Activated naive CD8-positive, alpha-beta T cell treated with anti-CD3 and anti-CD28 coated beads, Interleukin-2, amount 50 U/mL, for 24 hours (primary cell): ENCODE results near the gene KCNK1.

ENCODE experiments used
- ATAC-seq: fragments of 150-1000 bp; cut with Tn5 transposase; one replicate; pipeline ENCODE4 v1.10.0; 2021
- DNase-seq: peaks from one replicate; pipeline ENCODE4 v3.0.0; 2021
- H3K27ac Mint-ChIP-seq: one replicate; pipeline ENCODE4 v1.8.0; 2021; ENCODE audit warnings: mild to moderate bottlenecking, mixed read lengths
- H3K27me3 Mint-ChIP-seq: one replicate; pipeline ENCODE4 v1.8.0; 2021; ENCODE audit warnings: mixed read lengths
- H3K36me3 Mint-ChIP-seq: one replicate; pipeline ENCODE4 v1.8.0; 2021; ENCODE audit warnings: low read depth, mixed read lengths
- H3K4me1 Mint-ChIP-seq: one replicate; pipeline ENCODE4 v1.8.0; 2021; ENCODE audit warnings: mixed read lengths
- H3K4me3 Mint-ChIP-seq: one replicate; pipeline ENCODE4 v1.8.0; 2021; ENCODE audit warnings: mild to moderate bottlenecking, moderate library complexity, mixed read lengths
- H3K9me3 Mint-ChIP-seq: one replicate; pipeline ENCODE4 v1.8.0; 2021; ENCODE audit warnings: mixed read lengths

Gene KCNK1

GRCh38 chr1:233639611-233640010 lies 25.7 kb downstream of the KCNK1 start:
- ATAC-seq (no peak), DNase-seq (no peak)
- Mint-ChIP-seq H3K27ac (no peak overlapping the region), H3K4me1 (no peaks in the 10 kb centered on the region), H3K36me3 (peaks cover 2% of the 10 kb centered on the region), H3K9me3 (peaks cover 8% of the 10 kb centered on the region), H3K27me3 (peaks cover 15% of the 10 kb centered on the region), H3K4me3 (no peak overlapping the region)

DNA sequence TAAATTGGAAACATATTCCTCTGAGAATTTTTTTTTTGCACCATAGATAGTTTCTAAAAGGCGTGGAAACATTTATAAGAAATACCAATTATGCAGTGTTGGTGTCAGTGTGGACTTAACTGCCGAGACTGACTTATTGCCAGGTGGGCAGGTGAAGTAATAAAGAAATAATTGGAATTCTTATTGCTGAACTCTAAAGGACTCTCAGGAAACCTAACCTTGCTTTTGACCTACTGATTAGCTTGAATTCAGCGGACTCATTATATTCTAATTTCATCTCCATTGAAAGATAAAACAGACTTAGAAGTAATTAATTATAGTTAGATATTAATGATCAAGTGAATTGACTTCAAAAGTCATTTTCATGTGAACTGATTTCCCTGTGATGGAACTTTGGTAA lies 26.3 kb downstream of the KCNK1 start:
- H3K4me3 Mint-ChIP-seq = no peak overlapping the region
- DNase-seq (no peak), ATAC-seq (no peak)
- no peaks in the 10 kb centered on the region for H3K4me1 Mint-ChIP-seq
- H3K27ac Mint-ChIP-seq = no peak overlapping the region
- H3K27me3 Mint-ChIP-seq = peaks cover 16% of the 10 kb centered on the region
- H3K36me3 Mint-ChIP-seq = peaks cover 2% of the 10 kb centered on the region
- H3K9me3 Mint-ChIP-seq = peaks cover 8% of the 10 kb centered on the region

GRCh38 chr1:233641029-233641428 lies 27.1 kb downstream of the KCNK1 start:
- H3K9me3 Mint-ChIP-seq = peaks cover 7% of the 10 kb centered on the region
- no peak for ATAC-seq
- peaks cover 16% of the 10 kb centered on the region for H3K27me3 Mint-ChIP-seq
- peaks cover 2% of the 10 kb centered on the region for H3K36me3 Mint-ChIP-seq
- no peak overlapping the region for H3K4me3 Mint-ChIP-seq
- H3K4me1 Mint-ChIP-seq = no peaks in the 10 kb centered on the region
- DNase-seq = no peak
- H3K27ac Mint-ChIP-seq = no peak overlapping the region

DNA sequence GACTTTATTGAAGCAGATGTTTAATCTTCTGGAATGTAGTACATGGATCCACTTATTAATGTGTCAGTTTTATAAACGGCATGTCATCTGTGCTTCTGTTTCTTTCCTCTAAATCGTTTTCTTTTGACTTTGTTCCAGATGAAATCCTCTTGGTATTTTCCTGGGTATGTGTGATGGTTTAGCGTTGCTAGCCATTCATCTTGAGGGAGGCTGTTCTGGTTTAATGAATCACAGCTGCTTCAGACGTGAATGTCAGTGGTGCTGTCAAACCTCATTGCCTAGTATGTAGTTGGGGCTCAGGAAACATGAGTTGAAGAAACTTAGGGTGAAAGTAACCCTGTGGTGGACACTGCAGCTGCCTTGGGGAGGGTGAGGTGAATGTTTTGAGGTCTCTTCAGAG lies 33.2 kb downstream of the KCNK1 start:
- H3K36me3 Mint-ChIP-seq = peaks cover 2% of the 10 kb centered on the region
- peaks cover 8% of the 10 kb centered on the region for H3K27me3 Mint-ChIP-seq
- DNase-seq (no peak), ATAC-seq (no peak)
- H3K27ac Mint-ChIP-seq = no peak overlapping the region
- H3K4me3 Mint-ChIP-seq = no peak overlapping the region
- no peaks in the 10 kb centered on the region for H3K9me3 Mint-ChIP-seq
- H3K4me1 Mint-ChIP-seq = no peaks in the 10 kb centered on the region

- DNase-seq = no peak
- H3K4me3 Mint-ChIP-seq = no peak overlapping the region
- H3K36me3 Mint-ChIP-seq = peaks cover 2% of the 10 kb centered on the region
- peaks cover 6% of the 10 kb centered on the region for H3K27me3 Mint-ChIP-seq
- H3K4me1 Mint-ChIP-seq = no peaks in the 10 kb centered on the region
- ATAC-seq = no peak
- no peaks in the 10 kb centered on the region for H3K9me3 Mint-ChIP-seq
- H3K27ac Mint-ChIP-seq = no peak overlapping the region
Measured at GRCh38 chr1:233647636-233648035, 33.7 kb downstream of the KCNK1 start.

- no peak for DNase-seq
Measured at GRCh38 chr1:233651061-233651460, 37.2 kb downstream of the KCNK1 start.

DNA sequence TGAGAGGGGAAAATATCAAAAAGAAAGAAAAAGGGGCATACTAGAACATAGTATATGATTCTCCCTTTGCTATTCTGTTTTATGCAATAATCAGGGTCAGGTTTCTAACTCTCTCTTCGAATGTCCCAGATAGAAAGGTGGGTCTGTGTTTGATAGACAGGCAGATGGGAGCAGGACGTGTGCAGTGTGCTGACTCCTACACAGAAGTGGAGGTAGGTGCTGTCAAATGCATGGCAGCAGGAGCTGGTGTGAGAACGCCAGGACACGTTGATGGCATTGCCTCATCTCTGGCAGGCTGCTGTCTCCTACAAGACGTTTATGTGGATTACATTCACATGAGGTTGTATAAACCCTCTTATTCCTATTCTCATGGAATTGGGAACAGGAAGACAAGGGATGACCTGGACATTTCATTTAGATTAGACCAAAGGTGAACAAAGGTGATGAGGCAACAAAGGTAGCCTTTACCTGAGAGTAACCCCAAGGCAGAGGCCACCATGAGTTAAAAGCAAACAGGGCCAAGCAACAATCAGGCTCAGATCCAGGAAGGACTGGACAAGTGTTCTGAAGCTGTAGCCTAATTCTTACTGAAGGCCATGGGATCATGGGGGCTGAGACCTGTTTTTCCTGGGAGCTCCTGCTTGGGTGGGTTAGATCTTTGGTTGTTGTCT lies 37.8 kb downstream of the KCNK1 start:
- ATAC-seq = no peak
- DNase-seq = no peak
- Mint-ChIP-seq H3K4me1 (no peaks in the 10 kb centered on the region), H3K4me3 (no peak overlapping the region), H3K27ac (no peak overlapping the region), H3K27me3 (peaks cover 4% of the 10 kb centered on the region), H3K9me3 (no peaks in the 10 kb centered on the region), H3K36me3 (no peaks in the 10 kb centered on the region)

More at GRCh38 chr1:233651061-233651460, 37.2 kb downstream of the KCNK1 start:
- Mint-ChIP-seq H3K9me3 (no peaks in the 10 kb centered on the region), H3K4me1 (no peaks in the 10 kb centered on the region), H3K27me3 (peaks cover 4% of the 10 kb centered on the region), H3K4me3 (no peak overlapping the region), H3K36me3 (no peaks in the 10 kb centered on the region), H3K27ac (no peak overlapping the region)
- no peak for ATAC-seq

DNA sequence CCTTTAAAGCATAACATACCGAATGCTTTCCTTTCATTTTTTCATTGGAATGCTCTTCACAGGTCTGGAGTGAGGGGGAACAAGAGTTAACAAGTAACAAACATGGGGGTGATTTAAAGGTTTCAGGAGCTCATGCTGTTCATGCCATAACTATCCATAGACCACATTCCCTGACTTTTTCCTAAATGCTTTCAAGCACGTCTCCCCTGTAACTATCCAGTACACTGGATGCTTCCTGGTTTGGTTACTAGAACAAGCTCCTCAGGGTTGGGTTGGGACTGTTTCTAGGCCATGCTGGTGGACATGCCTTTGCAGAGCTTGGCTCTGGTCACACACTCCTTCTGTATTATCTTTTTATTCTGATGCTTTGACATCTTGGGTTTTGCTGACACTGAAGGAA lies 38.6 kb downstream of the KCNK1 start:
- ATAC-seq = no peak
- Mint-ChIP-seq H3K4me1 (no peaks in the 10 kb centered on the region), H3K9me3 (no peaks in the 10 kb centered on the region), H3K36me3 (no peaks in the 10 kb centered on the region), H3K4me3 (no peak overlapping the region), H3K27me3 (peaks cover 7% of the 10 kb centered on the region), H3K27ac (no peak overlapping the region)
- no peak for DNase-seq

GRCh38 chr1:233654658-233655280 lies 40.9 kb downstream of the KCNK1 start:
- peaks cover 9% of the 10 kb centered on the region for H3K27me3 Mint-ChIP-seq
- ATAC-seq = no peak
- H3K4me1 Mint-ChIP-seq = no peaks in the 10 kb centered on the region
- H3K9me3 Mint-ChIP-seq = no peaks in the 10 kb centered on the region
- no peak for DNase-seq
- no peaks in the 10 kb centered on the region for H3K36me3 Mint-ChIP-seq
- no peak overlapping the region for H3K4me3 Mint-ChIP-seq
- no peak overlapping the region for H3K27ac Mint-ChIP-seq

GRCh38 chr1:233655301-233655740 lies 41.4 kb downstream of the KCNK1 start:
- Mint-ChIP-seq H3K27ac (no peak overlapping the region), H3K27me3 (peaks cover 9% of the 10 kb centered on the region), H3K9me3 (no peaks in the 10 kb centered on the region), H3K4me1 (no peaks in the 10 kb centered on the region), H3K36me3 (no peaks in the 10 kb centered on the region), H3K4me3 (no peak overlapping the region)
- ATAC-seq (no peak), DNase-seq (no peak)

DNA sequence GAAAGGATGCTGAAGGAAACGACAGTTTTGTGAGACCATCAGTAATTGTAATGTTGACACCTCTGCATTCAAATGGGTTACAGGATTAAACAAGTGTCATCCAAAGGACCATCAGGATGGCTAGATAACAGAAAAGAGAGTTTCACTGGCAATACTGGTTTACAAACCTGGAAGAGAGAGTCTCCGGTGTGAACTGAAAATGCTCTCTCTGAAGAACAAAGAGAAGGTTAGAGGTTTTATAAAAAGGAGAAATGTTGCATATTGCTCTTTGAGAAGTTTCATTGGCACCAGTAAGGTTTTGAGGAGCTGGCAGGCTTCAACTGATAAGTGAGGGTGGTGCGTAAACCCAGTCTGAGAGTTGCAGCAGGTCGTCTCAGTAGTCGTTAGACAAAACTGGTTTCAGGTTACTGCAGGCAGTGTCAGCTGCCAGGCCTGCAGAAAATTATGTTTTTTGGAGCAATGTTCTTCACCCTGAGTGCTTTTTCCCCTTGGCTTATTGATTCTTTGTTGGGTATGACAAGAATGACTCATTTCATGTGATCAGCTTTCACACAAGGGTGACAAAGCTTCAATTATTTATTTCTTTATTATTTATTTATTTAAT lies 42.2 kb downstream of the KCNK1 start:
- DNase-seq (no peak), ATAC-seq (no peak)
- Mint-ChIP-seq H3K27ac (no peak overlapping the region), H3K9me3 (no peaks in the 10 kb centered on the region), H3K4me3 (no peak overlapping the region), H3K36me3 (no peaks in the 10 kb centered on the region), H3K27me3 (peaks cover 9% of the 10 kb centered on the region), H3K4me1 (no peaks in the 10 kb centered on the region)

DNA sequence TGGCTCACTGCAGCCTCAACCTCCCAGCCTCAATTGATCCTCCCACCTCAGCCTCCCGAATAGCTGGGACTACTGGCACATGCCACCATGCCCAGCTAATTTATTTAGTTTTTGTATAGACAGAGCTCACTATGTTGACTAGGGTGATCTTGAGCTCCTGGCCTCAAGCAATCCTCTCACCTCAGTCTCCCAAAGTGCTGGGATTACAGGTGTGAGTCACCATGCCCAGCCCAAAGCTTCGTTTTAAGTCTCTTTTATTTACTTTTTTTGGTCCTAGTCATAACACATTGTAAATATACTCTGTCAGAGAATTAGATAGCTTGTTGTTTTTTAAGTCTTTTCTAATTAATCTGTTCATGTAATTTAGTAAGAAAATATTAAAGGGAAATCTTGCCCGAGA lies 42.8 kb downstream of the KCNK1 start:
- no peak for DNase-seq
- Mint-ChIP-seq H3K4me1 (no peaks in the 10 kb centered on the region), H3K9me3 (no peaks in the 10 kb centered on the region), H3K27me3 (peaks cover 5% of the 10 kb centered on the region), H3K27ac (no peak overlapping the region), H3K4me3 (no peak overlapping the region), H3K36me3 (no peaks in the 10 kb centered on the region)
- ATAC-seq = no peak

- Mint-ChIP-seq H3K9me3 (no peaks in the 10 kb centered on the region), H3K4me1 (no peaks in the 10 kb centered on the region), H3K36me3 (no peaks in the 10 kb centered on the region), H3K4me3 (no peak overlapping the region), H3K27ac (no peak overlapping the region), H3K27me3 (peaks cover 5% of the 10 kb centered on the region)
- ATAC-seq = no peak
- DNase-seq = no peak
Measured at GRCh38 chr1:233657466-233657865, 43.6 kb downstream of the KCNK1 start.

GRCh38 chr1:233659495-233659894 lies 45.6 kb downstream of the KCNK1 start:
- Mint-ChIP-seq H3K36me3 (no peaks in the 10 kb centered on the region), H3K27ac (no peak overlapping the region), H3K27me3 (peaks cover 5% of the 10 kb centered on the region), H3K4me3 (no peak overlapping the region), H3K4me1 (no peaks in the 10 kb centered on the region), H3K9me3 (no peaks in the 10 kb centered on the region)
- DNase-seq = no peak
- ATAC-seq = no peak

DNA sequence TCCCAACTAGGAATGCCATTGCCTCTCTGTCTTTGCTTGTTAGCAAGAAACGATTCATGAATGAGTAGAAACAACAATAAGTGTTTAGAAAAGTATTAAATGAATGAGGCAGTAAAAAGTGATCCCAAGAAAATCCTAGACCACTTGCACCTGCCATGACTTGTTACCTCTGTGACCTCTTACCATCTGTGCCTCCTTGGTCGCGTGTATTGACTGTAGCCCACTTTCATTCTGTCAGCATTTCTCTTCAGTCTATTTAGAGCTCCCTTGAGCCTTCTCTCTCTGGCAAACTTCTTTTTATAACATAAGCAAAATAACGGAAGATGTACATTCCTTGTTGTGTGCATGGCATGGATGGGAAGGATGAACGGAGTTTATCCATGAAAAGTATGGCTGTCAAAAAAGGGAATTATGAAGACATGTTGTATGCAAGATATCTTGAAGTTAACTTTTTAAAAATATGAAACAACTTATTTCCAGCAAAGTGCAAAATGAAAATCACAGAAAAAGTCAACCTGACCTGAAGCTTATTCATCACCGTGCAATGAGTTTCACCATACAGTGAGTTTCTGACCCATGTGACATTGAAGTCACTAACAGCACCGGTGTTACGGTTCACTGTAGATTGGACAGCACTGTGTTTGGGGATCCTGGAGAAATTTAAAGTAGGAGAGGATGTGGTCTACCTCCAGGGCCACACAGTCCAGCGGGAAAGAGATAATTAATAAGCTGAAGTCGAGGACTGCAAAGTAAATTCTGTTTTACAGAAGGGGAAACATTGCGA lies 47.7 kb downstream of the KCNK1 start:
- Mint-ChIP-seq H3K4me1 (no peaks in the 10 kb centered on the region), H3K4me3 (no peak overlapping the region), H3K9me3 (no peaks in the 10 kb centered on the region), H3K27ac (no peak overlapping the region), H3K27me3 (peaks cover 5% of the 10 kb centered on the region), H3K36me3 (no peaks in the 10 kb centered on the region)
- no peak for ATAC-seq
- DNase-seq = no peak
